Gastrocnemius medialis (tissue), 4 donors: Measurements from ENCODE around the gene C1QTNF6. TPM values are rescaled to one million over a fixed set of nuclear protein-coding genes. Genes with fewer than 3 reads are reported as not detected.

Source experiments
- ATAC-seq, 2 donors: fragments of 150-250 bp; one replicate each; pipeline ENCODE4 v1.9.1; 2016
- DNase-seq, 2 donors: peaks; one replicate each; pipeline ENCODE4 v3.0.0-alpha.2; 2019
- H3K27ac ChIP-seq, 4 donors: fragments of 200-600 bp; sonication (generic); 1 replicate in 1 of 4; 2 replicates in 3 of 4; pipeline ENCODE4 v1.5.1; 2016 to 2018; ENCODE audit warnings: mild to moderate bottlenecking in 2 of 4, moderate library complexity in 1 of 4
- H3K27me3 ChIP-seq, 3 donors: fragments of 200-600 bp; sonication (generic) in 2 of 3; 1 replicate in 1 of 3; 2 replicates in 2 of 3; pipeline versions ENCODE4 v1.5.1 to v1.6.0; 2016 to 2019; ENCODE audit warnings: mild to moderate bottlenecking in 1 of 3, moderate library complexity in 1 of 3
- H3K36me3 ChIP-seq, 2 donors: fragments of 200-600 bp; sonication (generic) in 1 of 2; one replicate each; pipeline ENCODE4 v1.5.1; 2017 to 2018
- H3K4me1 ChIP-seq, 2 donors: fragments of 200-600 bp; sonication (generic) in 1 of 2; one replicate each; pipeline ENCODE4 v1.5.1; 2016 to 2017; ENCODE audit warnings: mild to moderate bottlenecking in 2 of 2
- H3K4me3 ChIP-seq, 4 donors: fragments of 200-600 bp; sonication (generic) in 3 of 4; 1 replicate in 1 of 4; 2 replicates in 3 of 4; pipeline ENCODE4 v1.5.1; 2016 to 2019; ENCODE audit warnings: mild to moderate bottlenecking in 2 of 4
- H3K9me3 ChIP-seq, 3 donors: fragments of 200-600 bp; sonication (generic) in 2 of 3; 1 replicate in 1 of 3; 2 replicates in 2 of 3; pipeline ENCODE4 v1.5.1; 2016 to 2019
- CTCF ChIP-seq, 5 experiments: fragments of 450-650 bp in 3 of 5; fragments of 200-600 bp in 2 of 5; sonication (generic) in 2 of 5; IDR thresholded peaks in 4 of 5; conservative IDR thresholded peaks in 1 of 5; 1 replicate in 4 of 5; 2 replicates in 1 of 5; pipeline ENCODE4 v1.5.1; 2016 to 2019; ENCODE audit warnings: antibody characterized with exemption in 5 of 5, mild to moderate bottlenecking in 3 of 5, moderate library complexity in 3 of 5
- POLR2A ChIP-seq, 2 donors: fragments of 450-650 bp; IDR thresholded peaks; one replicate each; pipeline ENCODE4 v1.6.1; 2017; ENCODE audit warnings: antibody characterized with exemption in 2 of 2, mild to moderate bottlenecking in 2 of 2, moderate library complexity in 2 of 2
- in situ Hi-C, 4 donors: fragments of 200-750 bp; cut with MboI; loops; one replicate each; pipeline versions ENCODE4 v1.15.0 to v1.8.0; 2017; ENCODE audit warnings: low sequenced_read_pairs in 4 of 4
- intact Hi-C: fragments of 100-400 bp; cut with DNase I; formaldehyde crosslinking; loops from one replicate; pipeline ENCODE4 v1.15.1; 2023; ENCODE audit warnings: low total_unique reads
- total RNA-seq, 4 donors: library from RNA; depleted of rRNA; stranded (reverse); fragments of >200 nt; gene quantifications; one replicate each; pipeline versions ENCODE4 v1.1.0 to v1.2.3, GENCODE V29; 2016

C1QTNF6 gene
- total RNA-seq, 4 donors from 2014 or later: 0.46 to 1.00 (median 0.84) TPM

GRCh38 chr22:37184380-37184755, 3.7 kb downstream of the C1QTNF6 start:
- Histone ChIP-seq H3K9me3 (no peaks in the 10 kb centered on the region), H3K27ac (no peak overlapping the region), H3K4me1 (peaks cover 32 to 37% of the 10 kb centered on the region in 2 donors), H3K27me3 (no peaks in the 10 kb centered on the region), H3K36me3 (no peaks in the 10 kb centered on the region), H3K4me3 (no peak overlapping the region)
- intact Hi-C loops: no loop called here
- TF ChIP-seq POLR2A (IDR thresholded peaks at IDR 0.05) (no peak), CTCF (IDR thresholded peaks at IDR 0.05 in 4 of 5, conservative IDR thresholded peaks at IDR 0.05 in 1 of 5) (no peak)
- ATAC-seq (no peak), DNase-seq (no peak)
- in situ Hi-C loops: no loop called here

- ATAC-seq: no peak
- DNase-seq: no peak
- in situ Hi-C loops: no loop called here
- Histone ChIP-seq H3K27me3 (no peaks in the 10 kb centered on the region), H3K27ac (no peak overlapping the region), H3K36me3 (no peaks in the 10 kb centered on the region), H3K4me1 (peaks cover 28 to 34% of the 10 kb centered on the region in 2 donors), H3K9me3 (no peaks in the 10 kb centered on the region), H3K4me3 (no peak overlapping the region)
- TF ChIP-seq CTCF (IDR thresholded peaks at IDR 0.05 in 4 of 5, conservative IDR thresholded peaks at IDR 0.05 in 1 of 5) (no peak), POLR2A (IDR thresholded peaks at IDR 0.05) (no peak)
- intact Hi-C loops: no loop called here
Observed at GRCh38 chr22:37183432-37184379, 4.3 kb downstream of the C1QTNF6 start.

GRCh38 chr22:37182949-37183245, 5.2 kb downstream of the C1QTNF6 start:
- intact Hi-C loops: no loop called here
- DNase-seq: no peak
- Histone ChIP-seq H3K4me3 (no peak overlapping the region), H3K9me3 (no peaks in the 10 kb centered on the region), H3K27ac (no peak overlapping the region), H3K36me3 (no peaks in the 10 kb centered on the region), H3K4me1 (peaks cover 28 to 34% of the 10 kb centered on the region in 2 donors), H3K27me3 (no peaks in the 10 kb centered on the region)
- in situ Hi-C loops: no loop called here
- TF ChIP-seq POLR2A (IDR thresholded peaks at IDR 0.05) (no peak), CTCF (IDR thresholded peaks at IDR 0.05 in 4 of 5, conservative IDR thresholded peaks at IDR 0.05 in 1 of 5) (no peak)
- no peak for ATAC-seq

GRCh38 chr22:37182101-37182948, 5.7 kb downstream of the C1QTNF6 start:
- Histone ChIP-seq H3K9me3 (no peaks in the 10 kb centered on the region), H3K36me3 (no peaks in the 10 kb centered on the region), H3K27ac (no peak overlapping the region), H3K4me3 (no peak overlapping the region), H3K4me1 (peaks cover 24 to 34% of the 10 kb centered on the region in 2 donors), H3K27me3 (no peaks in the 10 kb centered on the region)
- no peak for ATAC-seq
- TF ChIP-seq POLR2A (IDR thresholded peaks at IDR 0.05) (no peak), CTCF (IDR thresholded peaks at IDR 0.05 in 4 of 5, conservative IDR thresholded peaks at IDR 0.05 in 1 of 5) (no peak)
- in situ Hi-C loops: no loop called here
- no peak for DNase-seq
- intact Hi-C loops: no loop called here
